T47D (cell line): ENCODE measurements around the gene CCDC18.
"Not testable (repeated sequence)": the region's sequence is repeated elsewhere in the genome, so short reads cannot be mapped to it uniquely, and the experiment has no call there.

Experiments
- DNase-seq, 2 experiments: peaks; one replicate each; pipeline versions ENCODE4 v3.0.0 to v3.0.0-alpha.2; 2011 to 2012; ENCODE audit warnings: low read depth in 1 of 2, low spot score in 1 of 2
- JUND ChIP-seq: IDR thresholded peaks from 2 replicates; pipeline ENCODE4 v1.6.1; 2012; ENCODE audit warnings: low read depth
- in situ Hi-C: cut with HindIII; loops from 2 replicates; pipeline ENCODE4 v1.10.0; 2016; ENCODE audit warnings: low sequenced_read_pairs, low pct_unique_long_range_greater_than_20kb

Gene CCDC18

DNA sequence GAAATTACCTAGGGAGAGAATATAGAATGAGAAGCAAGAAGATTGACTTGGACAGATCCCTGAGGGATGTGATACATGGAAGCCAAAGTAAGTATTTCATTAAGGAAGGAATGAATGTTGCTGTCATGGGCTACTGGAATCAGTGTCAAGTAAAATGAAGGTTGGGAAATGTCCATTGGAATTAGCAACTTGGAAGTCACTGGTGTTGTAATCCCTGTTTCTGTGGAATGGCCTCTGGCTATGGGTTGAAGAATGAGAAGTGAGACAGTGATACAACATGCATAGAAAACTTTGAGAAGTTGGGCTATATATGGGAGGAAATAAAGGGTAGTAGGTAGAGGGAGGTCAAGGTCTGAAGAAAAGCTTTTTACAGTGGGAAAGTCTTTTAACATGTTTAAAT, 54.7 kb downstream of the CCDC18 start:
- no peak for TF ChIP-seq JUND
- in situ Hi-C loops, result no loop called here
- DNase-seq, result no peak

DNA sequence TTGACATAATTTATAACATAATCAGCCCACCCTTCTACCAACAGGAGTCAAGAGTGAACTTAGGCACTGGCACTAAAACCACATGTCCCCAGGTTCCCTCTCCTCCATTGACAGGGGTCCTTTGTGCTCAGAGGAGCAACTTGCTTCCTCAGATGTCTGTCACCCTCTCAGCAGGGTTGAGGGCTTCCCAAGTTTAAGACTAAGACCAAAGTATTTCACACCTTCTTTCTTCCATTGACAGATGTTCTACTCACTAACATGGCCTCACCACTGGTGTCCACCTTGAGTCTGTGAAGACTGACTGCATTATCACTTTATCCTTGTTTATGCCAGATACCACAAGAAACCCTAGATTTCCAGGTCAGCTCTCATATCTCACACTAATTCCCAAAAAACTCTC, 56.5 kb downstream of the CCDC18 start:
- no peak for TF ChIP-seq JUND
- DNase-seq, result no peak
- in situ Hi-C loops, result no loop called here

DNA sequence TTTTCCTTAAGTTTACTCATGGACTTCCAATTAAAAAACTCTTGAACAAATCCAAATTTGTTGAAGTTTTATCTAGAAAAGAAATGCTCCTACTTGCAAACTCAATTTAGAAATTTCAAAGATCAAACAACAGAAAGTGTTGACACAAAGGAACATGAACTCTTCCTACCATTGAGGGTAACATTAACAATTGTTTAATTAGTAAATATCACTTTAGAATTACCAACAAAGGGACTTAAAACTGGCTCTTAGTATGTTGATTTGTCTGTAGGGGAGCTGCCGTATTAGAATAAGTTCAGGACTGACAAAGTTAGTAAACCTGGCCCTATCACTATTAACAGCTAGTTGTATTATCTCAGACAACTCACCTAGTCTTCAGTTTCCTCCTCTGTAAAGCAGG, 57.9 kb downstream of the CCDC18 start:
- TF ChIP-seq JUND, result no peak
- no peak for DNase-seq
- in situ Hi-C loops, result no loop called here

DNA sequence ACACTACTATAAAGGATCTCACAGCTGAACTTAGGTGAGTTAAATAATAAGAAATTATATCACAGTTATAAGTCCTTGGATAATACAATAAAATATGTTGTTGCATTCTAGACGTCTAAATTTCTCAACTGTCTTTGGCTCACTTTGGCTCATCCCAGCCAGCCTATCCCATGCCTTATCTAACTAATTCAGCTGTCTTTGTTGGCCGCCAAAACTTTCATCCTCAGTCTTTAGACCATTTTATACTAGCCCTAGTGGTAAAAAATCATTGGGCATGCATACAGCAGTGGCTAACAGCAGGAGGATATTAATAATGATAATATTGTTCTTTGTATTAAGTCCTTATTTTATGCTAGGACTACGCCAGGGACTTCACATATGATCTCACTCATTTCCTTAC, 59.3 kb downstream of the CCDC18 start:
- TF ChIP-seq JUND, result no peak
- in situ Hi-C loops, result no loop called here
- DNase-seq, result no peak

DNA sequence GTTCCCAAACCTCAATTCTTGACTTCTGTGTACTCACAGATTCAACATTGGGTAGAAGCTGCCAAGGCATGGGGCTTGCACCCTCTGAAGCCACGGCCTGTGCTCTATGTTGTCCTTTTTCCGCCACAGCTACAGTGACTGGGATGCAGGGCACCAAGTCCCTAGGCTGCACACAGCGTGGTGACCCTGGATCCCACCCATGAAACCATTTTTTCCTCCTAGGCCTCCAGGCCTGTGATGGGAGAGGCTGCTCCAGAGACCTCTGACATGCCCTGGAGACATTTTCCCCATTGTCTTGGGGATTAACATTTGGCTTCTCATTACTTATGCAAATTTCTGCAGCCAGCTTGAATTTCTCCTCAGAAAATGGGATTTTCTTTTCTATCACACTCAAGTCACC, 62.7 kb downstream of the CCDC18 start:
- DNase-seq, in situ Hi-C loops: not testable (repeated sequence)

DNA sequence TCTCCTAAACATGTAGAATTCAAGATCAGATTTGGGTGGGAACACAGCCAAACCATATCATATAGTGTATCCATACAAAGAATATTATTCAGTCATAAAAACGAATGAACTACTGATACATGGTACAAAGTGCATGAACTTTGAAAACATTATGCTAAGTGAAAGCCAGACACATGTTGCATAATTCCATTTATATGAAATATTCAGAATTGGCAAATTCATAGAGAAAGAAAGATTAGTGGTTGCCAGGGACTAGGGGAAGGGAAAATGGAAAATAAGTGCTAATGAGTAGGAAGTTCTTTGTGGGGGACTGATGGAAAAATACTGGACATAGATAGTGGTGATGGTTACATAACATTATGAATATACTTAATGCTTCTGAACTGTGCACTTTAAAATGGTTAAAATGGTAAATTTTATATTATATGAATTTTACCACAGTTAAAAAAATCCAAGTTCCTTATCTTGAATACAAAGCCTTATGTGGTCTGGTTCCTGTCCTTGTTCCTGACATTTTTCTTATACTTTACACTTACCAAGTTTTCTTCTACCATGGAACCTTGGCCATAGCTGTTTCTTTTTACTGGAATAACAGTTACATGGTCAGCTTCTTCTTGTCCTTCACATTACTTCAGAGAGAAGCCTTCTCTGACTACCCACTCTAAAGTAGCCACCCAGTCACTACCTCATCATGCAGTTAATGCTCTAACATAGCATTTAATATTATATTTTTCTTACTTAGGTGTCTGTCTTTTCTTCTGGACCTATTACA, 64.0 kb downstream of the CCDC18 start:
- in situ Hi-C loops, result no loop called here
- DNase-seq, result no peak

DNA sequence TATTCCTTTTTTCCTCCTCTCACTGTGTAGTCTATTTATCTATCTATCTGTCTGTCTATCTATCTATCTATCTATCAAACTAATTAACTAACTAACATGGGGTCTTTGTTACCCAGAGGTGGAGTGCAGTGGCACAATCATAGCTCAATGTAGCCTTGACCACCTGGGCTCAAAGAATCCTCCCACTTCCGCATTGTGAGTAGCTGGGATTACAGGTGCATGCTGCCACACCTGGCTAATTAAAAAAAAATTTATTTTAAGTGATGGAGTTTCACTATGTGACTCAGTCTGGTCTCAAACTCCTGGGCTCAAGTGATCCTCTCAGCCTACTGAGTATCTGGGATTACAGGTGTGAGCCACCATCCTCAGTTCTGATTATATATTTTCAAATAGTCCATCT, 71.4 kb downstream of the CCDC18 start:
- DNase-seq, result no peak
- in situ Hi-C loops, result no loop called here
- TF ChIP-seq JUND, result no peak

More for the DNA sequence above, 64.0 kb downstream of the CCDC18 start:
- TF ChIP-seq JUND, result no peak

DNA sequence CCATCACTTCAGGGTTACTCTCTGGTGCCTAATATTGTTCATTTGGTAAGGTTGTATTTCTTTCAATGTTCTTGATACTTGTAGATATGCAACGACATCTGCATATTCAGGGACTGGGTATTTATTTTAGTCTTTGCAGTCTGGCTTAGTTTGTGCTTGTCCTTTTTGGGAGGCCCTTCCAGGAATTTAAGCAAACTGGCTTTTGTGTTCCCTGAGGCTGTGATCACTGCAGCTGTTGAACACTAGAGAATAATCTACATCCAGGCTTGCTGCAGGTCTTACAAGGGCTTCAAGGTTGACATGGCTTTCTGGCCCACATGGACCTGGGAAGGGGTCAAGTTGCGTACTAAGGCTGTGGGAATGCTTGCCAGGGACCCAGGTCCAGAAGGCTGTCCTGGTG, 72.1 kb downstream of the CCDC18 start:
- DNase-seq, result no peak
- TF ChIP-seq JUND, result no peak
- in situ Hi-C loops, result no loop called here

DNA sequence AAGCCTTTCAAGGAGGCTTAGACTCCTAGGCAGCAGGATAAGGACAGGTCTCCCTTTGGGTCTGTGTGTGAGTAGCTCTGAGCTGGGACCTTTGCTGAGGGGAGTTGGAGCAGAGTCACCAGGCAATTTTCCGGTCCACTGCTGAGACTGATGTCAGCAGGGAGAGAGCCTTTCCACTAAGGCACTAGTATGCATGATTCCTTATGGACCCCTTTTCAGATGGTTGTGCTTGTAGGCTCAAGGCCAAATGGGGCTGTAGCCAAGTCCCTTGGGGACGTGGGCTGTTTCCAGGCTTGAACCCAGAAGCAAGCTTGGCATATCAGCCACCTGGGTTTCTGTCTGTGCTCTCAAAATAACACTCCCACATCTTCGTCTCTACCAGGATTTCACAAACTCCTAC, 73.0 kb downstream of the CCDC18 start:
- in situ Hi-C loops, result no loop called here
- no peak for TF ChIP-seq JUND
- no peak for DNase-seq

DNA sequence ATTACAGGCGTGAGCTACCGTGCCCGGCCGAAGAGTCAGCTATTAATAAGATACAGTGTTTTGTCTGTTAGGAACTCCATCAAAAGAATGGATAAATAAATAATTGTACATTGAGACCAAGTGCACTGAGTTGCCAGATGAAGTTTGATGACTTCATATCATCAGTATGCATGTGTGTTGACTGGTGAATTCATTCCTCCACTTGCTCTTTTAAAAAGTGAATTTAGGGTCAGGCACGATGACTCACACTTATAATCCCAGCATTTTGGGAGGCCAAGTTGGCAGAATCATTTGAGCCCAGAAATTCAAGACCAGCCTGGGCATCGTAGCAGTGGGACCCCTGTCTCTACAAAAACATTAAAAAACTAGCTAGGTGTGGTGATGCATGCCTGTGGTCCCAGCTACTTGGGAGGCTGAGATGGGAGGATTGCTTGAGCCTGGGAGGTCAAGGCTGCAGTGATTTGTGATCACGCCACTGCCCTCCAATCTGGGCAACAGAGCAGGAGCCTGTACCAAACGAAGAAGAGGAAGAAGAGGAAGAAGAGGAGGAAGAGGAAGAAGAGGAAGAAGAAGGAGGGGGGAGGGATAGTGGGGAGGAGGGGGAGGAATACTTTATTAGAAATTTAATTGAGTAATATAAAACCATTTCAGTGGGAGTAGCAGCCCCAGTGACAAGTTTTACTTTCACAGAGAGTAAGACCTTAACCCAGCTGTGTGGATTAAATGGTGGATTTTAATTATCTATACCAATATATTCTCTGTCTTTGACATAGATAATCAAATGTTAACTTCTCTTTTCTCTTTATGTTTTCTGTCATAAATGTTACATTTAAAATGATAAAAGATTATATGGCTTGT, 74.9 kb downstream of the CCDC18 start:
- in situ Hi-C loops, result no loop called here
- DNase-seq, result no peak
- no peak for TF ChIP-seq JUND

DNA sequence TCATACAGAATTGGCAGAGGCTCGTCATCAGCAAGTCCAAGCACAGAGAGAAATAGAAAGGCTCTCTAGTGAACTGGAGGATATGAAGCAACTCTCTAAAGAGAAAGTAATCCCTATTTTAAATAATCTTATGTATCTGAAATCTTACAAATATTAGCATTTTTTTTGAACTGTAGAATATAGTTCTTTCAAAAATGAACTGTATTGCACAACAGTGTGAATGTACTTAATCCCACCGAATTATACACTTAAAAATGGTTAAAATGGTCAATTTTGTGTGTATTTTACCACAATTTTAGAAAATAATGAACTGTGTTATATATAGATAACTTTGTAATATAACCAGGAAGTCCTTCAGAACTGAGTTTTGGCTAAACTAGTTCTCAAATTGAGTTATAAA, 75.9 kb downstream of the CCDC18 start:
- no peak for TF ChIP-seq JUND
- in situ Hi-C loops, result no loop called here
- no peak for DNase-seq

DNA sequence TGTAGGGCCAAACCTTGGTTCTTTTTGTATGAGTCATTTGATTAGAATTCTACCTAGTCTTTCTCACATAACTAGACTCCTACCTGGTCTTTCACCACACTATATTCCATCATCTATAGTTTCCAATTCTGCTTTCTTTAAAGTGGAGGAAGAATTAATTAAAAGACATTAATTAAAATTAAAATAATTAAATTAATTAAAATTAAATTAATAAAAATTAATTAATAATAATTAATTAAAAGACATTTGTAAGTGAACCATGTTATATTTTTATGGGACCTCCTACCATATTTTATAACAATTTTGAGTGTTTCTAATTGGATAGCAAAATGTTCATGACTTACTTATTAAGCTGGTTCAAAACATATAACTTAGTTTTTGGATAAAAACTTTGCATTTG, 77.4 kb downstream of the CCDC18 start:
- in situ Hi-C loops, result no loop called here
- TF ChIP-seq JUND, result no peak
- no peak for DNase-seq

DNA sequence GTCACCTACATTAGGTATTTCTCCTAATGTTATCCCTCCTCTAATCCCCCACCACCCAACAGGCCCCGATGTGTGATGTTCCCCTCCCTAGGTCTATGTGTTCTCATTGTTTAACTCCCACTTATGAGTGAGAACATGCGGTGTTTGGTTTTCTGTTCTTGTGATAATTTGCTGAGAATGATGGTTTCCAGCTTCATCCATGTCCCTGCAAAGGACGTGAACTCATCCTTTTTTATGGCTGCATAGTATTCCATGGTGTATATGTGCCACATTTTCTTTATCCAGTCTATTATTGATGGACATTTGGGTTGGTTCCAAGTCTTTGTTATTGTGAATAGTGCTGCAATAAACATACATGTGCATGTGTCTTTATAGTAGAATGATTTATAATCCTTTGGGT, 80.2 kb downstream of the CCDC18 start:
- DNase-seq, in situ Hi-C loops: not testable (repeated sequence)
